ENCODE results near the gene YIPF2. TPM values are rescaled to one million over a fixed set of nuclear protein-coding genes. Genes with fewer than 3 reads are reported as not detected.
"Not testable (repeated sequence)": the region's sequence is repeated elsewhere in the genome, so short reads cannot be mapped to it uniquely, and the experiment has no call there.

YIPF2 gene
- total and polyA plus RNA-seq, 2 donors from 2014 or later, result 64.7 to 70.3 TPM

GRCh38 chr19:10952809-10953208 lies 24.4 kb upstream of the YIPF2 start:
- H3K4me3 ChIP-seq (ENCODE audit: low read length in 3 of 3), result no peak overlapping the region
- no peak overlapping the region for H3K27ac ChIP-seq (ENCODE audit: low read depth in 2 of 2, low read length in 2 of 2)
- DNase-seq (no peak), FAIRE-seq (no peak)
- H3K27me3 ChIP-seq (ENCODE audit: control insufficient read depth, insufficient read depth, low read length), result no peaks in the 10 kb centered on the region
- H3K36me3 ChIP-seq (ENCODE audit: control insufficient read depth in 2 of 3, insufficient read depth in 3 of 3, low read length in 3 of 3), result no peaks in the 10 kb centered on the region
- no peak overlapping the region for H3K9ac ChIP-seq (ENCODE audit: low read length in 3 of 3)
- TF ChIP-seq CTCF (IDR thresholded peaks at IDR 0.05; ENCODE audit: borderline replicate concordance, extremely low read depth, insufficient read depth), result no peak
- intact Hi-C loops (cut with DNase I), result no loop called here
- no peaks in the 10 kb centered on the region for H3K4me1 ChIP-seq (ENCODE audit: control insufficient read depth in 2 of 3, insufficient read depth in 2 of 3, low read depth in 1 of 3, low read length in 3 of 3)
- H3K9me3 ChIP-seq (ENCODE audit: control insufficient read depth in 2 of 3, insufficient read depth in 1 of 3, low read length in 3 of 3), result no peaks in the 10 kb centered on the region

- intact Hi-C loops (cut with DNase I), result no loop called here
- H3K36me3 ChIP-seq (ENCODE audit: control insufficient read depth in 2 of 3, insufficient read depth in 3 of 3, low read length in 3 of 3), result no peaks in the 10 kb centered on the region
- no peaks in the 10 kb centered on the region for H3K9me3 ChIP-seq (ENCODE audit: control insufficient read depth in 2 of 3, insufficient read depth in 1 of 3, low read length in 3 of 3)
- FAIRE-seq (no peak), DNase-seq (no peak)
- H3K4me1 ChIP-seq (ENCODE audit: control insufficient read depth in 2 of 3, insufficient read depth in 2 of 3, low read depth in 1 of 3, low read length in 3 of 3), result peaks cover 0 to 3% (median 0%) of the 10 kb centered on the region in 3 donors
- peak overlapping the region; percentile 5 to 51 for H3K27ac ChIP-seq (ENCODE audit: low read depth in 2 of 2, low read length in 2 of 2)
- H3K27me3 ChIP-seq (ENCODE audit: control insufficient read depth, insufficient read depth, low read length), result no peaks in the 10 kb centered on the region
- no peak overlapping the region for H3K9ac ChIP-seq (ENCODE audit: low read length in 3 of 3)
- no peak for TF ChIP-seq CTCF (IDR thresholded peaks at IDR 0.05; ENCODE audit: borderline replicate concordance, extremely low read depth, insufficient read depth)
- H3K4me3 ChIP-seq (ENCODE audit: low read length in 3 of 3), result no peak overlapping the region
These were observed 18.7 kb upstream of the YIPF2 start for GRCh38 chr19:10946958-10947657.

GRCh38 chr19:10945264-10945663 lies 16.8 kb upstream of the YIPF2 start:
- Histone ChIP-seq H3K9me3 (ENCODE audit: control insufficient read depth in 2 of 3, insufficient read depth in 1 of 3, low read length in 3 of 3) (no peaks in the 10 kb centered on the region), H3K4me3 (ENCODE audit: low read length in 3 of 3) (no peak overlapping the region), H3K36me3 (ENCODE audit: control insufficient read depth in 2 of 3, insufficient read depth in 3 of 3, low read length in 3 of 3) (no peaks in the 10 kb centered on the region), H3K9ac (ENCODE audit: low read length in 3 of 3) (no peak overlapping the region), H3K27me3 (ENCODE audit: control insufficient read depth, insufficient read depth, low read length) (no peaks in the 10 kb centered on the region), H3K4me1 (ENCODE audit: control insufficient read depth in 2 of 3, insufficient read depth in 2 of 3, low read depth in 1 of 3, low read length in 3 of 3) (peaks cover 0 to 3% (median 0%) of the 10 kb centered on the region in 3 donors), H3K27ac (ENCODE audit: low read depth in 2 of 2, low read length in 2 of 2) (no peak overlapping the region)
- no peak for TF ChIP-seq CTCF (IDR thresholded peaks at IDR 0.05; ENCODE audit: borderline replicate concordance, extremely low read depth, insufficient read depth)
- DNase-seq (no peak), FAIRE-seq (no peak)
- intact Hi-C loops (cut with DNase I), result no loop called here

- H3K4me1 ChIP-seq (ENCODE audit: control insufficient read depth in 2 of 3, insufficient read depth in 2 of 3, low read depth in 1 of 3, low read length in 3 of 3); H3K9me3 ChIP-seq (ENCODE audit: control insufficient read depth in 2 of 3, insufficient read depth in 1 of 3, low read length in 3 of 3); DNase-seq; H3K4me3 ChIP-seq (ENCODE audit: low read length in 3 of 3); FAIRE-seq; H3K36me3 ChIP-seq (ENCODE audit: control insufficient read depth in 2 of 3, insufficient read depth in 3 of 3, low read length in 3 of 3); H3K9ac ChIP-seq (ENCODE audit: low read length in 3 of 3); H3K27me3 ChIP-seq (ENCODE audit: control insufficient read depth, insufficient read depth, low read length); intact Hi-C loops (cut with DNase I); H3K27ac ChIP-seq (ENCODE audit: low read depth in 2 of 2, low read length in 2 of 2): not testable (repeated sequence)
These were observed 15.0 kb upstream of the YIPF2 start for GRCh38 chr19:10943412-10943811.

- H3K4me3 ChIP-seq (ENCODE audit: low read length in 3 of 3); H3K27me3 ChIP-seq (ENCODE audit: control insufficient read depth, insufficient read depth, low read length); DNase-seq; H3K36me3 ChIP-seq (ENCODE audit: control insufficient read depth in 2 of 3, insufficient read depth in 3 of 3, low read length in 3 of 3); FAIRE-seq; H3K9me3 ChIP-seq (ENCODE audit: control insufficient read depth in 2 of 3, insufficient read depth in 1 of 3, low read length in 3 of 3); H3K4me1 ChIP-seq (ENCODE audit: control insufficient read depth in 2 of 3, insufficient read depth in 2 of 3, low read depth in 1 of 3, low read length in 3 of 3); intact Hi-C loops (cut with DNase I); H3K9ac ChIP-seq (ENCODE audit: low read length in 3 of 3): not testable (repeated sequence)
- H3K27ac ChIP-seq (ENCODE audit: low read depth in 2 of 2, low read length in 2 of 2), result peak overlapping the region in 1 of 2 donors; percentile 36
These were observed 13.2 kb upstream of the YIPF2 start for GRCh38 chr19:10941649-10942048.

All from kidney (tissue), 14 donors.